ENCODE data around the gene C20orf144. TPM values are rescaled to one million over a fixed set of nuclear protein-coding genes. Genes with fewer than 3 reads are reported as not detected.

C20orf144 gene
- total and polyA plus RNA-seq, 7 donors, result 0.12 to 0.66 TPM; not detected in 5

DNA sequence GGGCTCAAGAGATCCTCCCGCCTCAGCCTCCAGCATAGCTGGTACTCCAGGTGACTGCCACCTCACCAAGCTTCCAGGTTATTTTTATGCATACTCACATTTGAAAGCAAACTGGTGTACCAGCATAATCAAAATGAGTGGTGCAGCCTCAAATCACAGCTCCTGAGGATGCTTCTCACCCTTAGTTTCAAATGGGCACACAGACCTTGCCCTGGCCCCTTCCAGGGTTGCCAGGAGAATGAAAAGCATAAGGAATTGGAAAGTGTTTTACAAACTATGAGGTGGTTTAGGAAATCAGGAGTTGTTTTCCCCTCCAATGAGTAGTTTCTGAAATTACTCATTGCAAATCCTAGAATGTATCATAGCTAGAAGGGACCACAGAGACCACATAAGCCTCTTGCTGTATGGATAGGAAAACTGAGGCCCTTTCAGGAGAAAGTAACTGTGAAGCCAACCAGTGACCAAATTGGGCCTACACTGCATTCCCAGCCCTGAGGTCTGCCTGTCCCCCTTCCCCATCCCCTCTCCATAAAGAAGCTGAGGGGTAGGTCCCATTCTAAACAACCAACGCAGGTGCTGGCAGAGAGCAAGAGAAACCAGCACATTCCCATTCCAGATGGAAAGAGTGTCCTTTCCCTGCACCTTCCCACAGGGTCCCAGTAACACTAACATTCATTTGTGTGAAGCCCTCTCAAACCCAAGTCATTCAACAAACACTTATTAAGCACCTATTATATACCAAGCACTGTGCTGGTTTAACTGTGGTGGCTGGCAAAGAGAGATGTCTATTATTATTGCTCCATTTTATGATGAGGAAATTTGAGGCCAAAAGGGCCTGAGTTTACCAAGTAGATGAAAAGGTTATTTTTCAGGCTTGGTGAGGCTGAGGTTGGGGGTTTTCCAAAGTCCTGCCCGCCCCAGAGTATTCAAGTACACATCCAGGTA lies 26.1 kb downstream of the C20orf144 start:
- 91 to 94% methylated on average over 3 of the region's 3 CpGs for WGBS, 2 donors
- Histone ChIP-seq H3K9me3 (no peaks in the 10 kb centered on the region), H3K4me3 (no peak overlapping the region), H3K27ac (no peak overlapping the region), H3K36me3 (no peaks in the 10 kb centered on the region), H3K27me3 (no peaks in the 10 kb centered on the region), H3K4me1 (peaks cover 0 to 19% (median 15%) of the 10 kb centered on the region in 4 donors)
- intact Hi-C loops (cut with DNase I), result loop anchor here (5.0 kb wide), 1 partner anchor 44 kb away; the partner anchor contains the start of gene ZNF341
- no peak for DNase-seq
- no peak for TF ChIP-seq EP300 (IDR thresholded peaks at IDR 0.05)
- TF ChIP-seq POLR2A (IDR thresholded peaks at IDR 0.05), result no peak
- TF ChIP-seq POLR2AphosphoS5 (IDR thresholded peaks at IDR 0.05), result no peak
- TF ChIP-seq, protein P1, sequence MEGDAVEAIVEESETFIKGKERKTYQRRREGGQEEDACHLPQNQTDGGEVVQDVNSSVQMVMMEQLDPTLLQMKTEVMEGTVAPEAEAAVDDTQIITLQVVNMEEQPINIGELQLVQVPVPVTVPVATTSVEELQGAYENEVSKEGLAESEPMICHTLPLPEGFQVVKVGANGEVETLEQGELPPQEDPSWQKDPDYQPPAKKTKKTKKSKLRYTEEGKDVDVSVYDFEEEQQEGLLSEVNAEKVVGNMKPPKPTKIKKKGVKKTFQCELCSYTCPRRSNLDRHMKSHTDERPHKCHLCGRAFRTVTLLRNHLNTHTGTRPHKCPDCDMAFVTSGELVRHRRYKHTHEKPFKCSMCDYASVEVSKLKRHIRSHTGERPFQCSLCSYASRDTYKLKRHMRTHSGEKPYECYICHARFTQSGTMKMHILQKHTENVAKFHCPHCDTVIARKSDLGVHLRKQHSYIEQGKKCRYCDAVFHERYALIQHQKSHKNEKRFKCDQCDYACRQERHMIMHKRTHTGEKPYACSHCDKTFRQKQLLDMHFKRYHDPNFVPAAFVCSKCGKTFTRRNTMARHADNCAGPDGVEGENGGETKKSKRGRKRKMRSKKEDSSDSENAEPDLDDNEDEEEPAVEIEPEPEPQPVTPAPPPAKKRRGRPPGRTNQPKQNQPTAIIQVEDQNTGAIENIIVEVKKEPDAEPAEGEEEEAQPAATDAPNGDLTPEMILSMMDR (IDR thresholded peaks at IDR 0.05), result no peak

DNA sequence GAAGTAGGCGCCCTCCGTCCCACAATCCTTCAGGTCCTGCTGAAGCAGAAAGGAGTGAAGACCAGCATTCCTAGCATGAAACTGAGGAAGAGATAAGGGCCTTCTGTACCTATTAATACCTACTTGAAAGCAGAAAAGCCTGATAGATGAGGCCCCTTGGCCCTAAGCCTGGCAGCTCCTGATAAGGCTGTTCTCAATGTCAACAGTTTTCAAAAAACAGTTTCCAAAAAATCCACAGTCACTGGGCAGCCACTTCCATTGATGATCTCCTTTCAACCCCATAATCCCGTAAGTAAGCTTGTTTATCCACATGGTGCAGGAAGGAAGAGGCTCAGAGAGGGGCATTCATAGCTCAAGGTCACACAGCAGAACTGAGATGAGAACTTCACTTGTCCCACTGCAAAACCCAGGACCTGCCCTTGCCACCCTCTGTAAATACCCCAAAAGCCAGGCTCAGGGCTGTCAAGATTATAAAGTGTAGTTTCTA lies 26.9 kb downstream of the C20orf144 start:
- Histone ChIP-seq H3K4me3 (no peak overlapping the region), H3K4me1 (peaks cover 0 to 23% (median 19%) of the 10 kb centered on the region in 4 donors), H3K9me3 (no peaks in the 10 kb centered on the region), H3K27me3 (no peaks in the 10 kb centered on the region), H3K27ac (no peak overlapping the region), H3K36me3 (no peaks in the 10 kb centered on the region)
- intact Hi-C loops (cut with DNase I), result loop anchor here (5.0 kb wide), 1 partner anchor 43 kb away; the partner anchor contains the start of gene ZNF341
- TF ChIP-seq POLR2A (IDR thresholded peaks at IDR 0.05) (no peak), EP300 (IDR thresholded peaks at IDR 0.05) (no peak), POLR2AphosphoS5 (IDR thresholded peaks at IDR 0.05) (no peak)
- TF ChIP-seq, protein P1 (IDR thresholded peaks at IDR 0.05), result no peak
- WGBS, 2 donors, result 91 to 94% methylated on average over 3 of the region's 3 CpGs
- no peak for DNase-seq

DNA sequence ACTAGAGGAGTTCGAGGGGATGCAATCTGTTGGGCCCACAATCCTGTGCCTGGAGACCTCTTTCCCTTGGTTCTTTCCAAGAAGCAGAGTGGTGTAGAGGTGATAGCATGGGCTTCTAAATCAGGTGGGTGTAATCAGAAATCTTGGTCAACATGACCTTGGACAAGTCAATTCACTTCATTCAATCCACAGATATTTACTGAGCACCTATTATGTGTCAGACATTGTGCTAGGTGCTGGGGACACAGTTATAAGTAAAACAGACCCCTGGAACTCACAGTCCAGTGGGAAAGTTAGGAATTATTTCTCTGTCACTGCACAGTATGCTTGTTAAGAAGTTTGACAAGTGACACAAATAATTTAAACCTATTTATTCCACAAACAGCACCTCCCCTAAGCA lies 27.4 kb downstream of the C20orf144 start:
- H3K4me3 ChIP-seq, result no peak overlapping the region
- no peaks in the 10 kb centered on the region for H3K36me3 ChIP-seq
- no peak overlapping the region for H3K27ac ChIP-seq
- H3K9me3 ChIP-seq, result no peaks in the 10 kb centered on the region
- intact Hi-C loops (cut with DNase I), result loop anchor here (5.0 kb wide), 1 partner anchor 43 kb away; the partner anchor contains the start of gene ZNF341
- H3K27me3 ChIP-seq, result no peaks in the 10 kb centered on the region
- H3K4me1 ChIP-seq, result peaks cover 0 to 28% (median 24%) of the 10 kb centered on the region in 4 donors
- WGBS, 2 donors, result 91 to 100% methylated on average over 1 of the region's 1 CpG
- no peak for DNase-seq
- TF ChIP-seq EP300 (IDR thresholded peaks at IDR 0.05) (no peak), POLR2A (IDR thresholded peaks at IDR 0.05) (no peak), POLR2AphosphoS5 (IDR thresholded peaks at IDR 0.05) (no peak)
- TF ChIP-seq, protein P1 (IDR thresholded peaks at IDR 0.05), result no peak

DNA sequence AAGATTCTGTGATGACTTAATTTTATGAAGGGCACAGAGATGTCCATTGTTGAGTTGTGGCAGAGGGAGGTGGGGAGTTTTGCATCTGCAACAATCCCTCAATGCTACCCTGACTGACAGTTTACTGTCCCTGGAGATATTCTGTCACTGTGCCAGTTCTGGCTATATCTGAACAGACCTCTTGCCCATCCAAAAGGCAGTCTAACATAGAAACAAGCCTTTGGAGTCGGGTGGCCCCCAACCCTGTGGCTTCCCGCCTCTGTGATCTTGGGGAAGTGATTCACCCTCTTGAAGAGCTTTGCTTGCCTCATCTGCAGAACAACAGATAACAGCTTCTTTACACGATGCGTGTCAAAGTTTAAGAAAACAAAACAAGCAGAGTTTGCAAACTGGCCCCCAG lies 27.8 kb downstream of the C20orf144 start:
- no peak for TF ChIP-seq EP300 (IDR thresholded peaks at IDR 0.05)
- TF ChIP-seq POLR2AphosphoS5 (IDR thresholded peaks at IDR 0.05), result no peak
- TF ChIP-seq POLR2A (IDR thresholded peaks at IDR 0.05), result no peak
- TF ChIP-seq, protein P1 (IDR thresholded peaks at IDR 0.05), result no peak
- intact Hi-C loops (cut with DNase I), result loop anchor here (5.0 kb wide), 1 partner anchor 42 kb away; the partner anchor contains the start of gene ZNF341

More for the DNA sequence above, 27.8 kb downstream of the C20orf144 start:
- no peaks in the 10 kb centered on the region for H3K9me3 ChIP-seq
- peaks cover 0 to 27% (median 26%) of the 10 kb centered on the region in 4 donors for H3K4me1 ChIP-seq
- H3K27me3 ChIP-seq, result no peaks in the 10 kb centered on the region
- no peak for DNase-seq
- no peaks in the 10 kb centered on the region for H3K36me3 ChIP-seq
- 29 to 75% methylated on average over 4 of the region's 4 CpGs for WGBS, 2 donors
- no peak overlapping the region for H3K27ac ChIP-seq
- no peak overlapping the region for H3K4me3 ChIP-seq
